ENCODE results near the gene NUDT16L1.
A peak's percentile ranks its signal among the peaks of the same experiment; 100 is the strongest.

DNA sequence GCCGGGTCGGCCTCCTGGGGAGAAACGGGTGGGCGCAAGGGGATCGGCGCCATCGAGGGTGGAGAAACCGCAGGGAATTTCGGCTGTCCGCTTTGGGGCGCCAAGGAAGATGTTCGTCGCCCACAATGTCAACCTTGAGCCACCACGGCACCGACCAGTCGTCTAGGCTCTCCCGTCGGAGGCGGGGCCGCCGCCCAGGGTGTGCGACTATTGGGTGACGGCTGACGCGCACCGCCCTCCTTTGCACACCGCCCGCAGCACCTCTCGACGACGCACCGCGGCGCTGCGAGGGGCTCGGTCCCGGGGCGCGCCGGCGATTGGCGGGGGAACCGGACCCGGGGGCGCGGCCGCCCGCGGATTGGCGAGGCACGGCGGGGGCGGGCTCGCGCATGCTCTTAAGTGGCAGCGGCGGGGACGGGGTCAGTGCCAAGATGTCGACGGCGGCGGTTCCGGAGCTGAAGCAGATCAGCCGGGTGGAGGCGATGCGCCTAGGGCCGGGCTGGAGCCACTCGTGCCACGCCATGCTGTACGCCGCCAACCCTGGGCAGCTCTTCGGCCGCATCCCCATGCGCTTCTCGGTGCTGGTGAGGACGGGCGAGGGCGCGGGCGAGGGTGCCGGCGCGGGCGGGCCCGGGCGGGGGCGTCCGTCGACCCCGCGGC lies at the start of gene NUDT16L1:
- 0 out of 2 replicates have a peak, but pooled peaks have one; percentile 3 for TF ChIP-seq CTCF (IDR thresholded peaks at IDR 0.05; ENCODE audit: low read depth, low read length)
- no peak for TF ChIP-seq EZH2phosphoT487 (IDR thresholded peaks at IDR 0.05; ENCODE audit: low read depth)

All from OCI-LY3 (cell line).